Loucy (cell line): Measurements from ENCODE around the gene SEMA6A.

Experiments used
- H2AFZ ChIP-seq: fragments of 200-600 bp; sonication (generic); 2 replicates; pipeline ENCODE4 v1.6.0; 2016; ENCODE audit warnings: antibody characterized with exemption, mild to moderate bottlenecking, low read length, moderate library complexity
- H3F3A ChIP-seq: fragments of 200-600 bp; 2 replicates; pipeline ENCODE4 v1.6.0; 2016; ENCODE audit warnings: antibody characterized with exemption, low read depth, mild to moderate bottlenecking
- H3K27me3 ChIP-seq: fragments of 200-600 bp; sonication (generic); 2 replicates; pipeline ENCODE4 v1.6.1; 2014; ENCODE audit warnings: low read length, mild to moderate bottlenecking; ENCODE audit not compliant: insufficient read depth, poor library complexity, severe bottlenecking
- H3K36me3 ChIP-seq: fragments of 200-600 bp; sonication (generic); 2 replicates; pipeline ENCODE4 v1.6.1; 2016; ENCODE audit warnings: low read length; ENCODE audit not compliant: insufficient read depth
- H3K4me1 ChIP-seq: fragments of 200-600 bp; sonication (generic); 2 replicates; pipeline ENCODE4 v1.5.1; 2014; ENCODE audit warnings: low read length, mild to moderate bottlenecking; ENCODE audit not compliant: insufficient read depth, poor library complexity, severe bottlenecking
- H3K4me2 ChIP-seq: fragments of 200-600 bp; sonication (generic); 2 replicates; pipeline ENCODE4 v1.6.0; 2014; ENCODE audit warnings: antibody characterized with exemption, low read length, low read depth, mild to moderate bottlenecking; ENCODE audit not compliant: poor library complexity, severe bottlenecking
- H3K4me3 ChIP-seq: fragments of 200-600 bp; sonication (generic); 2 replicates; pipeline ENCODE4 v1.5.1; 2014; ENCODE audit warnings: low read length, mild to moderate bottlenecking, mixed read lengths; ENCODE audit not compliant: poor library complexity, severe bottlenecking
- H3K79me2 ChIP-seq: fragments of 200-600 bp; sonication (generic); 2 replicates; pipeline ENCODE4 v1.6.1; 2014; ENCODE audit warnings: low read length; ENCODE audit not compliant: insufficient read depth
- H3K9ac ChIP-seq: fragments of 200-600 bp; sonication (generic); 2 replicates; pipeline ENCODE4 v1.6.0; 2014; ENCODE audit warnings: mild to moderate bottlenecking, low read depth, low read length, moderate library complexity; ENCODE audit not compliant: poor library complexity, severe bottlenecking
- H3K9me2 ChIP-seq: fragments of 200-600 bp; sonication (generic); replicated peaks from 2 replicates; pipeline ENCODE4 v1.6.1; 2016; ENCODE audit warnings: low read depth, low read length, mixed read lengths
- H3K9me3 ChIP-seq: fragments of 200-600 bp; sonication (generic); 2 replicates; pipeline ENCODE4 v1.6.1; 2014; ENCODE audit warnings: mild to moderate bottlenecking, antibody characterized with exemption, low read length, low read depth; ENCODE audit not compliant: insufficient read depth
- H4K20me1 ChIP-seq: fragments of 200-600 bp; sonication (generic); 2 replicates; pipeline ENCODE4 v1.6.0; 2014; ENCODE audit warnings: antibody characterized with exemption, low read length, mild to moderate bottlenecking; ENCODE audit not compliant: insufficient read depth, poor library complexity, severe bottlenecking
- EZH2phosphoT487 ChIP-seq: fragments of 200-600 bp; IDR thresholded peaks from 2 replicates; pipeline ENCODE4 v1.6.1; 2018; ENCODE audit warnings: antibody characterized with exemption, mild to moderate bottlenecking, moderate library complexity, borderline replicate concordance
- TF ChIP-seq, protein P1 (sequence below): fragments of 200-600 bp; sonication (generic); conservative IDR thresholded peaks from 2 replicates; pipeline ENCODE4 v1.5.1; 2014; ENCODE audit warnings: mild to moderate bottlenecking, antibody characterized with exemption, low read length

Gene SEMA6A

DNA sequence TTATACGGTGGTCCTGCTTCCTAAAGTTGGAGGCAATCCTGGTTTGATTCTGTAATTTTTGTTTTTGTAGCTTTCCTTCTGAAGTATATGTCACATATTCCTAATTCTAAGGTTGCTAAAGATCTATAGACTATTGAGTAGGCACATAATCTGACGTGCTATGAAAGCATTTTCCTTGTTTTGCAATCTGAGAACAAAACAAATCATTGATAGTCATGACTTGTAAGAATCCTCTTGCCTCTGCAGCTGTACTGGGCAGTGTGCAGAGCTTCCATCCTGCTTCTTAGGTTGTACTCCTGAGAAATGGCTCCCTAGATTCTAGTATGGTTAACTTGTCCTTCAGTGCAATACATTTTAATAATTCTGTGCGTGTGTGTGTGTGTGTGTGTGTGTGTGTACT, 35.4 kb downstream of the SEMA6A start:
- Histone ChIP-seq H3K36me3 (no peaks in the 10 kb centered on the region), H3K4me1 (no peaks in the 10 kb centered on the region), H2AFZ (no peak overlapping the region), H3K9me3 (no peaks in the 10 kb centered on the region), H3K4me3 (no peak overlapping the region), H3F3A (no peaks in the 10 kb centered on the region), H3K9ac (no peak overlapping the region), H4K20me1 (no peaks in the 10 kb centered on the region), H3K27me3 (no peaks in the 10 kb centered on the region), H3K9me2 (no peaks in the 10 kb centered on the region), H3K79me2 (no peaks in the 10 kb centered on the region), H3K4me2 (no peak overlapping the region)
- TF ChIP-seq EZH2phosphoT487, result no peak
- TF ChIP-seq, protein P1, sequence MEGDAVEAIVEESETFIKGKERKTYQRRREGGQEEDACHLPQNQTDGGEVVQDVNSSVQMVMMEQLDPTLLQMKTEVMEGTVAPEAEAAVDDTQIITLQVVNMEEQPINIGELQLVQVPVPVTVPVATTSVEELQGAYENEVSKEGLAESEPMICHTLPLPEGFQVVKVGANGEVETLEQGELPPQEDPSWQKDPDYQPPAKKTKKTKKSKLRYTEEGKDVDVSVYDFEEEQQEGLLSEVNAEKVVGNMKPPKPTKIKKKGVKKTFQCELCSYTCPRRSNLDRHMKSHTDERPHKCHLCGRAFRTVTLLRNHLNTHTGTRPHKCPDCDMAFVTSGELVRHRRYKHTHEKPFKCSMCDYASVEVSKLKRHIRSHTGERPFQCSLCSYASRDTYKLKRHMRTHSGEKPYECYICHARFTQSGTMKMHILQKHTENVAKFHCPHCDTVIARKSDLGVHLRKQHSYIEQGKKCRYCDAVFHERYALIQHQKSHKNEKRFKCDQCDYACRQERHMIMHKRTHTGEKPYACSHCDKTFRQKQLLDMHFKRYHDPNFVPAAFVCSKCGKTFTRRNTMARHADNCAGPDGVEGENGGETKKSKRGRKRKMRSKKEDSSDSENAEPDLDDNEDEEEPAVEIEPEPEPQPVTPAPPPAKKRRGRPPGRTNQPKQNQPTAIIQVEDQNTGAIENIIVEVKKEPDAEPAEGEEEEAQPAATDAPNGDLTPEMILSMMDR, result no peak

DNA sequence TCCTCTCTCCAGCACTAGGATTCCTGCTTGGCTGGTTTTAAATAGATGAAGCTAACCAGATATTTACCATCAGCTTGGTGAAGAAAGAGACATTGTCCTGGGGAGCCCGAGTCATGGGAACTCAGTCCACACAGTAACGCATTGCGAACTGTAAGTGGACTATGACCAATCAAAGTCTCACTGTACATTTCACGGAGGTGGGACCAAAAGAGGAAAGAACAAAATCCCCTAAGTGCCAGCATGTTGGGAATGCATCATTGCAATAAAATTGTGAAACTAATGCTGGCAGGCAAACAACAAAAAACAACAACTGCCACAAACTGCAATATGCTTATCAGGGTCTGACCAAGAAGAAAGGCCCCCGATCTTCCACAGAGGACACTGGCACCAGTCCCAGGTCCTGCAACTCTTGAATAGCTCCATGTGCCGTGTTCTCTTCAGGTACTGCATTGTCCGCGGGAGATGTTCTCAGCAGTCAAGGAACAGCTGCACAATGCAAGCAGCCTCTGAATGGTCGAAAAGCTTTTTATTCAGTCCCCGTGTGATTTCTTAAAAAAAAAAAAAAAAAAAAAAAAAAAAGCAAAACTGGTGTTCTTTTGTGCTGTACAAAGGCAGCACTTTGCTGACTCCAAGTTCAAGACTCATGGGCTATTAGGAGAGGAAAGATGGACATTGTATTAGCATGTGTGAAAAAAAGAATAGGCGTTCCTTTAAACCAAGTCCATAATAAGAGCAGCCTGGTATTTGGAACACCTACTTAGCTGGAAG, 38.1 kb downstream of the SEMA6A start:
- Histone ChIP-seq H3K4me3 (no peak overlapping the region), H3K4me1 (no peaks in the 10 kb centered on the region), H3F3A (no peaks in the 10 kb centered on the region), H3K27me3 (no peaks in the 10 kb centered on the region), H3K9ac (no peak overlapping the region), H3K9me3 (no peaks in the 10 kb centered on the region), H3K79me2 (no peaks in the 10 kb centered on the region), H3K4me2 (no peak overlapping the region), H3K36me3 (no peaks in the 10 kb centered on the region), H4K20me1 (no peaks in the 10 kb centered on the region), H3K9me2 (no peaks in the 10 kb centered on the region), H2AFZ (no peak overlapping the region)
- no peak for TF ChIP-seq EZH2phosphoT487
- TF ChIP-seq, protein P1, result no peak

DNA sequence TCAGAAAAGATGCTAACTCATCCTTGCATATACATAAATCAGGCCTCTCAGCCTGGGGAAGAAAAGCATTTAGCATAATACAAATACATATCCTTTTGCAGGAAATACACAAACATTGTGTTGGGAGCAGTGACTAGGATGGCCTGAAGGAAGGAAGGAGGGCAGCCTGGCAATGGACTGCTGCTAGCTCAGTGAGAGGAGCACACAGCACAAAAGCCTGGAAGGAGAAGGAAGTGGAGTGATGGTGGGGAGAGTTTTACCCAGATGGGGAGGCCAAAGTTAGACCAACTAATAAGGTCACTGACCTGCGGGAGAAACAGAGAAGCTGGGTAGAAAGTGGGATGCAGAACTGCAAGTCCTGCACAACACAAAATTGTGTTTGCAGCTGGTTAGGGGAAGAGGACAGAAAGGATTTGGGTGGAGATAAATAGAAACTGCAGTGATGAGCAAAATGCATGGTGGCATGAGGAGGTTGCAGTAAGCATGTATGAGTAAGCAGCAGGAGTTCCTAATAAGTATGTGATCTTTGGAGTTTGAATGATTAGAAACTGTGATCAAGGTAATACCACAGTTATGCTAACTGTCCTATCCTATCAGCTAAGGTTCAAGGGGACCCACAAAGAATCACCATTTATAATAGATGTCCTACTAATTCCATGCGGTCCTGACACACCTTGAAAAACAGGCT, 39.5 kb downstream of the SEMA6A start:
- H3K9me3 ChIP-seq, result no peaks in the 10 kb centered on the region
- H2AFZ ChIP-seq, result no peak overlapping the region
- no peaks in the 10 kb centered on the region for H3K4me1 ChIP-seq
- H3K27me3 ChIP-seq, result no peaks in the 10 kb centered on the region
- no peak overlapping the region for H3K4me3 ChIP-seq
- no peaks in the 10 kb centered on the region for H4K20me1 ChIP-seq
- no peaks in the 10 kb centered on the region for H3K36me3 ChIP-seq
- H3F3A ChIP-seq, result no peaks in the 10 kb centered on the region
- no peaks in the 10 kb centered on the region for H3K9me2 ChIP-seq
- no peak overlapping the region for H3K9ac ChIP-seq
- H3K79me2 ChIP-seq, result no peaks in the 10 kb centered on the region
- no peak for TF ChIP-seq EZH2phosphoT487
- TF ChIP-seq, protein P1, result no peak
- no peak overlapping the region for H3K4me2 ChIP-seq
